Parathyroid adenoma (tissue), 2 donors: ENCODE measurements around the gene GNA12.
A peak's percentile ranks its signal among the peaks of the same experiment; 100 is the strongest.

Experiments used
- H2AFZ ChIP-seq: fragments of 300-600 bp; sonication (generic); one replicate; pipeline ENCODE4 v1.7.0; 2017; ENCODE audit warnings: antibody characterized with exemption, mild to moderate bottlenecking
- H3K27ac ChIP-seq: fragments of 300-600 bp; sonication (generic); one replicate; pipeline ENCODE4 v1.7.0; 2017
- H3K27me3 ChIP-seq: fragments of 300-600 bp; sonication (generic); one replicate; pipeline ENCODE4 v1.7.0; 2017; ENCODE audit warnings: low read length; ENCODE audit not compliant: control insufficient read depth, insufficient read depth
- H3K36me3 ChIP-seq: fragments of 300-600 bp; sonication (generic); one replicate; pipeline ENCODE4 v1.7.0; 2017; ENCODE audit warnings: low read length; ENCODE audit not compliant: control insufficient read depth, insufficient read depth
- H3K4me1 ChIP-seq: fragments of 300-600 bp; sonication (generic); one replicate; pipeline ENCODE4 v1.7.0; 2017; ENCODE audit warnings: control low read depth
- H3K4me2 ChIP-seq: fragments of 300-600 bp; sonication (generic); one replicate; pipeline ENCODE4 v1.7.0; 2017; ENCODE audit warnings: low read length
- H3K4me3 ChIP-seq: fragments of 300-600 bp; sonication (generic); one replicate; pipeline ENCODE4 v1.7.0; 2017; ENCODE audit warnings: low read depth, low read length
- H3K79me2 ChIP-seq: fragments of 300-600 bp; sonication (generic); one replicate; pipeline ENCODE4 v1.7.0; 2017; ENCODE audit warnings: control low read depth
- H3K9ac ChIP-seq: fragments of 300-600 bp; sonication (generic); one replicate; pipeline ENCODE4 v1.7.0; 2017; ENCODE audit warnings: mild to moderate bottlenecking
- H3K9me3 ChIP-seq: fragments of 300-600 bp; sonication (generic); one replicate; pipeline ENCODE4 v1.7.0; 2017; ENCODE audit warnings: low read length; ENCODE audit not compliant: control insufficient read depth
- TF ChIP-seq, protein P1 (sequence below): fragments of 300-600 bp; sonication (generic); IDR thresholded peaks from one replicate; pipeline ENCODE4 v1.7.0; 2017; ENCODE audit warnings: antibody characterized with exemption, mild to moderate bottlenecking
- donor health status: primary hyperparathyroidism.

GNA12 gene

DNA sequence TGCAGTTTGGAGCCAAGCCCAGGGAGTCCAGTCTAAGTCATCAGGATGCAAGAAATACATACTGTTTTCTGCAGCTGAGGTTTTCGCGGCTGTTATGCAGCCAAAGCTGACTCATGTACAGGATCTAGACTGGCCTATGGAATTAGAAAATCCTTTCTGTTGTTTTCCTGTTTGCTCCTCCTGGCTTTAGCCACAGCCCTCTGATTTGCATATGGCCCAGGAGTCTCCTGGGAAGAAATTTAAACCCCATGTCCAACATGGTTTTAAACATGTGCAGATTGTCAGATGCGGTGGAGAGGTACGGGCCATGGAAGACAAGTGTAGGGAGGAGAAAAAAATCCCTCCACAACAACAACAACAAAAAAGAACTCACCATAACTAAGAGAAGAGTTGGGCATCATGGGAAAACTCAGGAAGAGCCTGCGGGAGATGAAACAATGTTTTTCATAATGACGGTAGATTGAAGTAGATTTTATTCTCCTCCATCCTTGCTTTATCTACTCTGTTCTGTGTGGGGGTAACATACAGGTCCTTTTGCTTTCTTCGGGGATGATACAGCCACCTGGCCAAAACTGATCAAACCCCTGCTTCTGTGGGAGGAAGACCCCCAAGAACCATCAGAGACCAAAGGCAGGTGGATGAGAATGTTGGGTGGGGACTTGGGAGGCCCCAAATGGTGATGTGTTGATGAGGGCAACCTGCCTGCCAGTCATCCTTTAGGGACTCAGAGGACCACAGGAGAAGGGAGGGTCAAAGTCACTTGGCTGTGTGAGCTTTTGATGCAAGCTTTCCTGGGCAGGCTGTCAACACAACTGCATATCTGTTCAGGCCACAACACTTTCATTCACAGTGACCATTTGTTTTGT, 29.8 kb upstream of the GNA12 start:
- Histone ChIP-seq H3K4me2 (no peak overlapping the region), H3K79me2 (no peaks in the 10 kb centered on the region), H3K9ac (no peak overlapping the region), H3K27me3 (no peaks in the 10 kb centered on the region), H3K36me3 (no peaks in the 10 kb centered on the region), H3K4me1 (no peaks in the 10 kb centered on the region), H2AFZ (no peak overlapping the region), H3K9me3 (no peaks in the 10 kb centered on the region), H3K4me3 (no peak overlapping the region), H3K27ac (no peak overlapping the region)
- TF ChIP-seq, protein P1, sequence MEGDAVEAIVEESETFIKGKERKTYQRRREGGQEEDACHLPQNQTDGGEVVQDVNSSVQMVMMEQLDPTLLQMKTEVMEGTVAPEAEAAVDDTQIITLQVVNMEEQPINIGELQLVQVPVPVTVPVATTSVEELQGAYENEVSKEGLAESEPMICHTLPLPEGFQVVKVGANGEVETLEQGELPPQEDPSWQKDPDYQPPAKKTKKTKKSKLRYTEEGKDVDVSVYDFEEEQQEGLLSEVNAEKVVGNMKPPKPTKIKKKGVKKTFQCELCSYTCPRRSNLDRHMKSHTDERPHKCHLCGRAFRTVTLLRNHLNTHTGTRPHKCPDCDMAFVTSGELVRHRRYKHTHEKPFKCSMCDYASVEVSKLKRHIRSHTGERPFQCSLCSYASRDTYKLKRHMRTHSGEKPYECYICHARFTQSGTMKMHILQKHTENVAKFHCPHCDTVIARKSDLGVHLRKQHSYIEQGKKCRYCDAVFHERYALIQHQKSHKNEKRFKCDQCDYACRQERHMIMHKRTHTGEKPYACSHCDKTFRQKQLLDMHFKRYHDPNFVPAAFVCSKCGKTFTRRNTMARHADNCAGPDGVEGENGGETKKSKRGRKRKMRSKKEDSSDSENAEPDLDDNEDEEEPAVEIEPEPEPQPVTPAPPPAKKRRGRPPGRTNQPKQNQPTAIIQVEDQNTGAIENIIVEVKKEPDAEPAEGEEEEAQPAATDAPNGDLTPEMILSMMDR: no peak

DNA sequence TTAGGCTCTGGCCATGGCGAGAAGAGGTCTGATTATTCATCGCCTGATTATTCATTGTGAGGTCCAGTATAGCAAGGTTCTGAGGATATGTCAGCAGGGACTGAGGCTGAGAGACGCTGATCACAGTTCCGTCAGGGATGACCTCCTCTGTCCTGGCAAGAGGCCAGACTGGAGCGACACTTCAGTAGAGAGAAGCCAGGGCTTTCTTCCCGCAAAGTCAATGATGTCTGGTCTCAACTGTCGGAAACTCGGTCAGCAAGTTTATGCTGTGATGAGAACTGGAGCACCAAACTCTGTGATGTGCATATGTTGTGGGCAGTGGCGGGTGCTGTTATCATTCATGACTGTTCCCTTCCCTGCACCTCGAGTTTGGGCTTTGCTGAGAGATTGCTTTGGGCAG, 29.0 kb upstream of the GNA12 start:
- TF ChIP-seq, protein P1: no peak
- Histone ChIP-seq H2AFZ (no peak overlapping the region), H3K36me3 (no peaks in the 10 kb centered on the region), H3K79me2 (no peaks in the 10 kb centered on the region), H3K27ac (no peak overlapping the region), H3K9ac (no peak overlapping the region), H3K9me3 (no peaks in the 10 kb centered on the region), H3K4me1 (no peaks in the 10 kb centered on the region), H3K27me3 (no peaks in the 10 kb centered on the region), H3K4me2 (no peak overlapping the region), H3K4me3 (no peak overlapping the region)

DNA sequence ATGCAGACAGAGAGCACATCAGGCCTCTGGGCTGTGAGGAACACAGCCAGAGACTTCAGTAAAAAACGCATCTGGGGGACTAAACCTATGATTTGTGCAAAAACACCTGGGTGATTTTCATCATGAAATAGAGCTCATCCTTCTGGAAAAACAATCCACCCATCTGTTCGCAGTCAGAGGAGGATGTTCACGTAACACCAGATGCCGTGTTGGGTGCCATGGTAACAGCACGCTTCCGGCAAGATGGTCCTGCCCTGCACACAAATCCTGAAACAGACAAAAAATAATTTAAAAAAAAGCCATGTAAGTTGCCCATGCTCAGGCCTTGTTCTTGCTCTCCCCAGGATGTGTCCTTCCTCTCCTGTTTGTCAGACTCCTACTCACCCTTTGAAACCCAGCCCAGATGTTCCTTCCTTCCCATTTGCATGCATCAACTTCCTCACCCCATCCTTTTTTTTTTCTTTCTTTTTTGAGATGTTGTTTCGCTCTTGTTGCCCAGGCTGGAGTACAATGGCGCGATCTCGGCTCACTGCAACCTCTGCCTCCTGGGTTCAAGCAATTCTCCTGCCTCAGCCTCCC, 28.3 kb upstream of the GNA12 start:
- Histone ChIP-seq H2AFZ (no peak overlapping the region), H3K27me3 (no peaks in the 10 kb centered on the region)

GRCh38 chr7:2870471-2870931, 26.4 kb upstream of the GNA12 start:
- Histone ChIP-seq H3K9ac (no peak overlapping the region), H3K36me3 (no peaks in the 10 kb centered on the region), H3K27me3 (no peaks in the 10 kb centered on the region), H3K79me2 (no peaks in the 10 kb centered on the region), H3K9me3 (no peaks in the 10 kb centered on the region), H2AFZ (peak overlapping the region; percentile 15), H3K27ac (no peak overlapping the region), H3K4me1 (no peaks in the 10 kb centered on the region), H3K4me3 (no peak overlapping the region), H3K4me2 (no peak overlapping the region)
- TF ChIP-seq, protein P1: no peak

More for the DNA sequence above, 28.3 kb upstream of the GNA12 start:
- Histone ChIP-seq H3K4me1 (no peaks in the 10 kb centered on the region), H3K4me3 (no peak overlapping the region), H3K36me3 (no peaks in the 10 kb centered on the region), H3K9ac (no peak overlapping the region), H3K9me3 (no peaks in the 10 kb centered on the region), H3K79me2 (no peaks in the 10 kb centered on the region), H3K4me2 (no peak overlapping the region), H3K27ac (no peak overlapping the region)
- TF ChIP-seq, protein P1: no peak
